ENCODE results near the gene EHBP1. TPM values are rescaled to one million over a fixed set of nuclear protein-coding genes. Genes with fewer than 3 reads are reported as not detected.
"Not testable (repeated sequence)": the region's sequence is repeated elsewhere in the genome, so short reads cannot be mapped to it uniquely, and the experiment has no call there.

EHBP1 gene
- total and polyA plus RNA-seq, 4 experiments from 2014 or later: 9.2 to 31.9 (median 21.0) TPM

DNA sequence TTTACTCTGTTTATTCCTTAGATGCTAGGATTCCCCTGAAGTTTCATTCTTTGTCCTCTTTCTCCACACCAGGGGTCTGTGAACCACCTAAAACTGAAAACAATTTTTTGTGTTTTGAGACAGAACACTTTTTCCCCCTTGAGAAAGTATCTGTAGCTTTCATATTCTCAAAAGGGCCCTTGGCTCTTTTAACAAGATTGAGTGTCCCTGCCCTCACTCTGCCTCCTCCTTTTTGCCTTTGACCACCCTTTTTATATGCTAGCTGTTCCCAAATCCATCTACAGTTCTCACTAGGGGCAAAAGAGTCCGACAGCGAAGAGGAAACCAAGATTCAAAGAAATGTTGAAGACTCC lies 883 bp upstream of the EHBP1 start:
- peak overlapping the region; percentile 50 for H3K27ac ChIP-seq (ENCODE audit: low read depth, low read length)
- intact Hi-C loops (cut with micrococcal nuclease): loop anchor here (1.0 to 10.0 kb wide), 6 partner anchors 397 to 1136 kb away; partner anchors contain the start of genes B3GNT2, CCT4, MDH1 and UGP2
- no peaks in the 10 kb centered on the region for H3K9me3 ChIP-seq (ENCODE audit: control insufficient read depth in 1 of 2, low read length in 2 of 2)
- peaks cover 0 to 2% (median 0%) of the 10 kb centered on the region in 8 donors for H3K9me3 Mint-ChIP-seq
- peak overlapping the region; percentile 86 to 96 (median 94) for H3K4me3 Mint-ChIP-seq
- H3K4me1 Mint-ChIP-seq: peaks cover 27 to 39% (median 30%) of the 10 kb centered on the region in 4 donors
- peaks cover 7 to 12% of the 10 kb centered on the region in 2 donors for H3K36me3 Mint-ChIP-seq
- peak overlapping the region; percentile 80 to 94 for H3K4me3 ChIP-seq (ENCODE audit: low read length in 2 of 2)
- no peak for DNase-seq
- no peaks in the 10 kb centered on the region for H3K27me3 ChIP-seq (ENCODE audit: insufficient read depth, low read length)
- H3K27ac Mint-ChIP-seq: peak overlapping the region; percentile 86 to 97 (median 91)
- CTCF ChIA-PET (ENCODE audit: partially characterized antibody): interaction anchor here (1.1 kb wide), 1 partner anchor 289 kb away, joined by 3 read pairs; no protein-coding TSS in a partner anchor
- POLR2A ChIA-PET (ENCODE audit: partially characterized antibody): interaction anchor here (1.4 kb wide), 1 partner anchor 36 kb away, joined by 3 read pairs; no protein-coding TSS in a partner anchor
- H3K36me3 ChIP-seq (ENCODE audit: insufficient read depth, low read length): no peaks in the 10 kb centered on the region
- no peaks in the 10 kb centered on the region for H3K27me3 Mint-ChIP-seq
- H3K4me1 ChIP-seq (ENCODE audit: insufficient read depth, low read length): peaks cover 40% of the 10 kb centered on the region

DNA sequence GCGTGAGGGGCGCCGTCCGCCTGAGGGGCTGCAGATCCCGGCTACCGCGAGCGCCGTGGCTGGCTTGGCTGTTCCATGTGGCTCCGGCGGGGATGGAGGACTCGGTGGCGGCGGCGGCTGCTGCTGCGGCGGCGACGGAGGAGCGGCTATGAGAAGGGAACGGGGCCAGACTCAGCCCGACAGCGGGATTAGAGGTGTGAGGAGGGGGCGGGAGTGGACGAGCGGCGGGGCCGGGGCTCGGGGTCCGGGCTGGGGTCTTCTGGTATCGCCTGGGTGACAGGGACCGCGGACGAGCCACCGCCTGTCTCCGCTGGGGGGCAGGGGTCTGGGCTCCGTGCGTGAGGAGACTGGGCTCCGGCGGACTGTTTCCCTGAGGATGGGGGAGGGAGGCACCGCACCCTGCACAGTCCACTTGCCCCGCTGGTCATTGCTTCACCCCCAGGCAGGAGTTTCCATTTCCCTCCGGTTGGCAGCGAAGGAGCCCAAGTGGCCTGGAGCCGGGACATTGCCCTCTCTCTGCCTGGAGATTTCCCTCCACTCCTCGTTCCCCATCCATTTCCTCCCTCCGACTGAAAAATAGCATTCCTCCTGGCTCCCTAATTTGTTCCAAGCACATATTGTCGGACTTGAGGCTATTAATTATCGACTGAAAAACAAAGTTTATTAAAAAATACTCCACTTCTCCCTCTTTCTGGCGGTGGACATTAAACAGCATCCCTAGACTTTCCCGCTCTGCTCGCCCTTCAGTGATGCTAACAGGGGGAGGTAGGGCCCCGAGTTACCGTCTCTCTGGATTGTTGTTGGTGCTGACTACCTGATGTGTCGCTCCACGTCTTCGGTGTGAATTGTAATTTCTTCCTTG lies 577 bp downstream of the EHBP1 start:
- Histone ChIP-seq H3K9me3 (ENCODE audit: control insufficient read depth in 1 of 2, low read length in 2 of 2) (no peaks in the 10 kb centered on the region), H3K4me3 (ENCODE audit: low read length in 2 of 2) (peak overlapping the region; percentile 38 to 80), H3K27me3 (ENCODE audit: insufficient read depth, low read length) (no peaks in the 10 kb centered on the region), H3K36me3 (ENCODE audit: insufficient read depth, low read length) (no peaks in the 10 kb centered on the region), H3K4me1 (ENCODE audit: insufficient read depth, low read length) (peaks cover 43% of the 10 kb centered on the region), H3K27ac (ENCODE audit: low read depth, low read length) (peak overlapping the region; percentile 50)
- intact Hi-C loops (cut with micrococcal nuclease): loop anchor here (1.0 to 10.0 kb wide), 6 partner anchors 399 to 1135 kb away; partner anchors contain the start of genes B3GNT2, CCT4, MDH1 and UGP2
- CTCF ChIA-PET (ENCODE audit: partially characterized antibody): no interaction called here
- peak in 1 of 5 donors; percentile 52 for DNase-seq
- H3K9me3 Mint-ChIP-seq: peaks cover 0 to 2% (median 0%) of the 10 kb centered on the region in 8 donors
- peaks cover 7 to 12% of the 10 kb centered on the region in 2 donors for H3K36me3 Mint-ChIP-seq
- POLR2A ChIA-PET (ENCODE audit: partially characterized antibody): interaction anchor here (1.0 to 1.4 kb wide), 2 partner anchors 34 to 1135 kb away, joined by 3 to 6 read pairs; no protein-coding TSS in a partner anchor
- peak overlapping the region; percentile 86 to 97 (median 91) for H3K27ac Mint-ChIP-seq
- H3K4me3 Mint-ChIP-seq: peak overlapping the region; percentile 86 to 96 (median 94)
- H3K4me1 Mint-ChIP-seq: peaks cover 28 to 39% (median 31%) of the 10 kb centered on the region in 4 donors
- H3K27me3 Mint-ChIP-seq: no peaks in the 10 kb centered on the region

GRCh38 chr2:62706721-62707521 lies 1.4 kb downstream of the EHBP1 start:
- Histone ChIP-seq H3K36me3 (ENCODE audit: insufficient read depth, low read length) (no peaks in the 10 kb centered on the region), H3K4me3 (ENCODE audit: low read length in 2 of 2) (peak overlapping the region; percentile 38 to 80), H3K9me3 (ENCODE audit: control insufficient read depth in 1 of 2, low read length in 2 of 2) (no peaks in the 10 kb centered on the region), H3K27me3 (ENCODE audit: insufficient read depth, low read length) (no peaks in the 10 kb centered on the region), H3K4me1 (ENCODE audit: insufficient read depth, low read length) (peaks cover 43% of the 10 kb centered on the region), H3K27ac (ENCODE audit: low read depth, low read length) (no peak overlapping the region)
- POLR2A ChIA-PET (ENCODE audit: partially characterized antibody): no interaction called here
- peak overlapping the region; percentile 51 to 91 (median 84) for H3K27ac Mint-ChIP-seq
- peaks cover 7 to 12% of the 10 kb centered on the region in 2 donors for H3K36me3 Mint-ChIP-seq
- intact Hi-C loops (cut with micrococcal nuclease): loop anchor here (5.0 to 10.0 kb wide), 3 partner anchors 400 to 1012 kb away; partner anchors contain the start of gene CCT4
- H3K27me3 Mint-ChIP-seq: no peaks in the 10 kb centered on the region
- CTCF ChIA-PET (ENCODE audit: partially characterized antibody): no interaction called here
- peaks cover 0 to 2% (median 0%) of the 10 kb centered on the region in 8 donors for H3K9me3 Mint-ChIP-seq
- no peak for DNase-seq
- peaks cover 28 to 39% (median 31%) of the 10 kb centered on the region in 4 donors for H3K4me1 Mint-ChIP-seq
- peak overlapping the region; percentile 86 to 96 (median 94) for H3K4me3 Mint-ChIP-seq

DNA sequence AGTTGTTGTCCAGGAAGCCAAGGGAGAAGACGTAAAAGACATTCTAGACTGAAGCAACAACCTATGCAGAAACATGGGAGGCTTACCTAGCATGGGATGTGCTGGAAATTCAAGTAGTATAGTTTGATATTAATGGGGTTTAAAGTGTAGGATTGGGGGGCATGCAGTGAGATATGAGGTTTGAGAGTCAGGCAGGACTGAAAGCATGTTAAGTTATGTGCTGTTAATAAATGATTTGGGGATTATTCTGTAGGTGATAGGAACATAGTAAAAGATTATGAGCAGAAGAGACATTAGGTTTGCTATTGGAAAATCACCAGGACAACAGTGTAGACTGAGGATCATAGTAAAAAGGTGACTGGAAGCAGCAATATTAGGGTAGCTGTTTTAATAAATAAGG lies 3.2 kb downstream of the EHBP1 start:
- ChIA-PET CTCF (ENCODE audit: partially characterized antibody) (interaction anchor here (0.6 kb wide), 1 partner anchor 770 kb away, joined by 3 read pairs; no protein-coding TSS in a partner anchor), POLR2A (ENCODE audit: partially characterized antibody) (no interaction called here)
- Histone ChIP-seq H3K27ac (ENCODE audit: low read depth, low read length) (no peak overlapping the region), H3K9me3 (ENCODE audit: control insufficient read depth in 1 of 2, low read length in 2 of 2) (no peaks in the 10 kb centered on the region), H3K36me3 (ENCODE audit: insufficient read depth, low read length) (no peaks in the 10 kb centered on the region), H3K4me3 (ENCODE audit: low read length in 2 of 2) (no peak overlapping the region), H3K27me3 (ENCODE audit: insufficient read depth, low read length) (no peaks in the 10 kb centered on the region), H3K4me1 (ENCODE audit: insufficient read depth, low read length) (peaks cover 43% of the 10 kb centered on the region)
- H3K4me3 Mint-ChIP-seq: peak overlapping the region in 4 of 8 donors; percentile 1 to 55 (median 21)
- H3K27ac Mint-ChIP-seq: no peak overlapping the region
- peaks cover 28 to 39% (median 32%) of the 10 kb centered on the region in 4 donors for H3K4me1 Mint-ChIP-seq
- no peaks in the 10 kb centered on the region for H3K27me3 Mint-ChIP-seq
- intact Hi-C loops (cut with micrococcal nuclease): loop anchor here (5.0 to 10.0 kb wide), 3 partner anchors 401 to 1014 kb away; partner anchors contain the start of gene CCT4
- H3K36me3 Mint-ChIP-seq: peaks cover 7 to 12% of the 10 kb centered on the region in 2 donors
- DNase-seq: no peak
- H3K9me3 Mint-ChIP-seq: peaks cover 0 to 2% (median 0%) of the 10 kb centered on the region in 8 donors

- H3K4me3 Mint-ChIP-seq: no peak overlapping the region
- peaks cover 3 to 24% of the 10 kb centered on the region in 2 donors for H3K36me3 Mint-ChIP-seq
- intact Hi-C loops (cut with micrococcal nuclease): no loop called here
- POLR2A ChIA-PET (ENCODE audit: partially characterized antibody): no interaction called here
- no peak for DNase-seq
- no peaks in the 10 kb centered on the region for H3K27me3 ChIP-seq (ENCODE audit: insufficient read depth, low read length)
- H3K9me3 Mint-ChIP-seq: peaks cover 0 to 2% (median 0%) of the 10 kb centered on the region in 8 donors
- H3K27me3 Mint-ChIP-seq: no peaks in the 10 kb centered on the region
- peaks cover 16 to 29% (median 21%) of the 10 kb centered on the region in 4 donors for H3K4me1 Mint-ChIP-seq
- no peaks in the 10 kb centered on the region for H3K36me3 ChIP-seq (ENCODE audit: insufficient read depth, low read length)
- H3K27ac ChIP-seq (ENCODE audit: low read depth, low read length): no peak overlapping the region
- no peak overlapping the region for H3K27ac Mint-ChIP-seq
- CTCF ChIA-PET (ENCODE audit: partially characterized antibody): no interaction called here
- H3K4me3 ChIP-seq (ENCODE audit: low read length in 2 of 2): no peak overlapping the region
- H3K4me1 ChIP-seq (ENCODE audit: insufficient read depth, low read length): peaks cover 26% of the 10 kb centered on the region
- H3K9me3 ChIP-seq (ENCODE audit: control insufficient read depth in 1 of 2, low read length in 2 of 2): no peaks in the 10 kb centered on the region
Measured at GRCh38 chr2:62711832-62712494, 6.5 kb downstream of the EHBP1 start.

DNA sequence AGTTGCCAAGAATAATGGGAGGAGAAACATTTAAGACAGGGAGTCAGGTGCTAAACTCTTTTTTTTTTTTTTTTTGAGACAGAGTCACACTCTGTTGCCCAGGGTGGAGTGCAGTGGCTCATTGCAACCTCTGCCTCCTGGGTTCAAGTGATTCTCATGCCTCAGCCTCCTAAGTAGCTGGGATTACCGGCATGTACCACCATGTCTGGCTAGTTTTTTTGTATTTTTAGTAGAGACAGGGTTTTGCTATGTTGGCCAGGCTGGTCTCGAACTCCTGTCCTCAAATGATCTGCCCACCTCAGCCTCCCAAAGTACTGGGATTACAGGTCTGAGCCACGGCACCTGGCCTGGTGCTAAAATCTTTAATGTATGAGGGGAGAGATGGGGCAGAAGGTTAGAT lies 7.7 kb downstream of the EHBP1 start:
- H3K9me3 Mint-ChIP-seq; H3K27ac Mint-ChIP-seq; H3K36me3 ChIP-seq (ENCODE audit: insufficient read depth, low read length); H3K4me3 ChIP-seq (ENCODE audit: low read length in 2 of 2); POLR2A ChIA-PET (ENCODE audit: partially characterized antibody); H3K9me3 ChIP-seq (ENCODE audit: control insufficient read depth in 1 of 2, low read length in 2 of 2); intact Hi-C loops (cut with micrococcal nuclease); H3K27me3 ChIP-seq (ENCODE audit: insufficient read depth, low read length); H3K27ac ChIP-seq (ENCODE audit: low read depth, low read length); H3K4me3 Mint-ChIP-seq; DNase-seq; CTCF ChIA-PET (ENCODE audit: partially characterized antibody); H3K27me3 Mint-ChIP-seq: not testable (repeated sequence)
- peaks cover 14% of the 10 kb centered on the region for H3K4me1 ChIP-seq (ENCODE audit: insufficient read depth, low read length)
- Mint-ChIP-seq H3K4me1 (peaks cover 11 to 25% (median 17%) of the 10 kb centered on the region in 4 donors), H3K36me3 (peaks cover 3 to 24% of the 10 kb centered on the region in 2 donors)
